Measurements from ENCODE around the gene ZFAND3.
A peak's percentile ranks its signal among the peaks of the same experiment; 100 is the strongest.

- TF ChIP-seq CTCF (IDR thresholded peaks at IDR 0.05) (peak in 4 of 7 experiments; percentile 32 to 55 (median 43)), EP300 (IDR thresholded peaks at IDR 0.05) (no peak), POLR2AphosphoS5 (IDR thresholded peaks at IDR 0.05) (no peak), POLR2A (IDR thresholded peaks at IDR 0.05) (no peak)
Observed at GRCh38 chr6:37860226-37860839, 40.8 kb downstream of the ZFAND3 start.

Measured in stomach (tissue), 4 donors.